GM21723 (cell line): ENCODE data around the gene CLSTN2.

Experiments
- ATAC-seq: cut with Tn5 transposase; IDR thresholded peaks from one replicate; pipeline ENCODE4 v1.9.1; 2021; ENCODE audit warnings: mild to moderate bottlenecking, moderate library complexity; ENCODE audit not compliant: unreplicated experiment

CLSTN2 gene

DNA sequence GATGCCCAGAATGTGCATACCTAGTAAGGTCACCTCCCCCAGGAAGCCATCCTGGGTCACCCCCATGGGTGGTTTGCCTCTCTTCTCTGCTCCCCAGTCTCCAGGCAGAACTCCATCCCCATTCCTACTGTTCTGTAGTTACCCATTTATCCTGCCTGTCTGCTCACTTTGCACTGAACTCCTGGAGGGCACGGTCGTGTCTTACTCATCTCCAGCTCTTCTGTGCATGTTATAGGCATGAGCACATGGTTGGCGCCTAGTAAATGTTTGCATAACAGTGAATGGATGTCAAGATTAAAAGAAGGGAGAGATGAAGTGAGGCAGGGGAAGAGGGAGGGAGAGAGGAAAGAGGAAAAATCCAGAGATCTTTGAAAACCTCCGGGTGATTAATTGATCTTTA lies 534.5 kb downstream of the CLSTN2 start:
- ATAC-seq, result no peak

DNA sequence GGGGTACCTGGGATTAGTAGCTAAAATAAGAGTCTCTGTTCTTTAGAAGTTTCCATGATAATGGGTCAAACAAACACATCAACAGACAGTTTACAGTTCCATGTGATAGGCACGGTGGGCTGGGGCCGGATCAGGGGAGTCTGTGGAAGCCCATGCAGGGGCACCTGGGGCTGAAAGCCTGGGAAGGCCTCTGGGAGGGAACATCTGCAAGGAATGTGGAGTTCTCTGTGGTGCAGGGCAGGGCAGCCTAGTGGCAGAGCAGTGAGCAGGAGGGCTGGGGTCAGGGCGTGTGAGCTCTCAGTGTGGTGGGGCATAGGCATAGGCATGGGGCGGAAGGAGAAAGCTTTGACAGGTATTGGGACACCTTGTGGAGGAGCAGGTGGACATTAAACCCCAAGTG lies 535.2 kb downstream of the CLSTN2 start:
- ATAC-seq, result no peak

DNA sequence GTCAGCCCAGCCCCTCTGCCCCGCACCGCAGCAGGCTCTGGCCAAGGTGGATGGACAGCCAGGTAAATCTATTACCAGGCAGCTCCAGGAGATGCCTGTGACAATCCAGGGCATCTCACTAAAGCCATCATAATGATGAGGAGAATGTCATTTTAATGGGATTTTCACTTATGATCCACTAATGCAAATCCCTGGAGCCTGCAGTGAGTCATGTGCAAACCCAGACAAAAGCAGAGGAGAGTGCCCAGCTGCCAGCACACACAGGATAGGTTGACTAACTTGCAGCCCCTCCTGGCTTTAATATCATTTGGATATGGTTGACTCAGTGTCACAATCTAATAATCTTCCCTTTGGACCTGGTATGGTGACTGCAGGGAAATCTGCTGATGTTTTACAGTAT lies 536.0 kb downstream of the CLSTN2 start:
- ATAC-seq, result no peak

- no peak for ATAC-seq
Observed at GRCh38 chr3:140472306-140473020, 537.5 kb downstream of the CLSTN2 start.

DNA sequence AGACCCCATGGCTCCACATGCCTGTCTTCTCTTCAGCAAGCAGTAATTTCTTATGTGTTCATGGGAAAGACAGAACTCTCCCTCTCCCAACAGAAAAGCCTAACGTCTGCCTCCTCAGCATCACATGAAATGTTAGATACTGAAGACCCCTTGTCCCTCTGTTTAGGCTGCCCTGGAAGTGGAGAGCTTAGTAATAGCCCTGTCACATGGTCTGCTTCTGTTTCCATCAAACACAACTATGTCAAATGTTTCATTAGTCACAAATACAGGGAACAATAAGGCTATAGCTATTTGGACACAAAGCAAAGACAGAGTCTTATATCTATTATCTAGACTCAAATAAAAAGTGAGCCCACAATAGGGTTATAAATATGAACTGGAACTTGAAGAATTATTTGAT lies 552.6 kb downstream of the CLSTN2 start:
- no peak for ATAC-seq

DNA sequence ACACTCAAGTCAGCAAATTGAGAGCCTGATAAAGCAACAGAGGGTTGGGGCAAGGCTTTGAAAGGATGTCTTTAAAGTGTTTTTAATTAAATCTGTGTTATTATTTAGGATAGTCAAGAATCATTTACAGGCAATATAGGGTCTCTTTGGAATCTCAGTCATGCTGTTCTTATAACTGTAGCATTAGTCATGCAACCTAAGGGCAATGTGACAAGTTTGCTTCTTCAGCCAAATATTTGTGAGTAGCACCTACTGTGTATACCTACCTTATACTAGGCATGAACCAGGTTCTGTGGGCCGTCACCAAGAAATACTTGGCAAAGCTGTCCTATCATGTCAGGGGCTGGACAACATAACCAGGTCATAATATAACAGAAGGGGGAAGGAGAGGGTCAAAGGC lies 558.3 kb downstream of the CLSTN2 start:
- ATAC-seq, result no peak

DNA sequence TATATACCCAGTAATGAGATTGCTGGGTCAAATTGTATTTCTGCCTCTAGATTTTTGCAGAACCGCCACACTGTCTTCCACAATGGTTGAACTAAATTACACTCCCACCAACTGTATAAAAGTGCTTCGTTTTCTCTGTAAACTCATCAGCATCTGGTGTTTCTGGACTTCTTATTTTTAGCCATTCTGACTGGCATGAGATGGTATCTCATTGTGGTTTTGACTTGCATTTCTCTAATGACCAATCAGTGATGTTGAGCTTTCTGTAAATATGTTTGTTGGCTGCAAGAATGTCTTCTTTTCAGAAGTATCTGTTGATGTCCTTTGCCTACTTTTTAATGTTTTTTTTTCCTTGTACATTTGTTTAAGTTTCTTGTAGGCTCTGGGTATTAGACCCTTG lies 560.0 kb downstream of the CLSTN2 start:
- ATAC-seq, result no peak

- no peak for ATAC-seq
Observed at GRCh38 chr3:140497331-140497730, 562.3 kb downstream of the CLSTN2 start.

GRCh38 chr3:140499114-140499757 lies 564.3 kb downstream of the CLSTN2 start:
- ATAC-seq, result no peak

GRCh38 chr3:140500473-140500872 lies 565.5 kb downstream of the CLSTN2 start:
- no peak for ATAC-seq

DNA sequence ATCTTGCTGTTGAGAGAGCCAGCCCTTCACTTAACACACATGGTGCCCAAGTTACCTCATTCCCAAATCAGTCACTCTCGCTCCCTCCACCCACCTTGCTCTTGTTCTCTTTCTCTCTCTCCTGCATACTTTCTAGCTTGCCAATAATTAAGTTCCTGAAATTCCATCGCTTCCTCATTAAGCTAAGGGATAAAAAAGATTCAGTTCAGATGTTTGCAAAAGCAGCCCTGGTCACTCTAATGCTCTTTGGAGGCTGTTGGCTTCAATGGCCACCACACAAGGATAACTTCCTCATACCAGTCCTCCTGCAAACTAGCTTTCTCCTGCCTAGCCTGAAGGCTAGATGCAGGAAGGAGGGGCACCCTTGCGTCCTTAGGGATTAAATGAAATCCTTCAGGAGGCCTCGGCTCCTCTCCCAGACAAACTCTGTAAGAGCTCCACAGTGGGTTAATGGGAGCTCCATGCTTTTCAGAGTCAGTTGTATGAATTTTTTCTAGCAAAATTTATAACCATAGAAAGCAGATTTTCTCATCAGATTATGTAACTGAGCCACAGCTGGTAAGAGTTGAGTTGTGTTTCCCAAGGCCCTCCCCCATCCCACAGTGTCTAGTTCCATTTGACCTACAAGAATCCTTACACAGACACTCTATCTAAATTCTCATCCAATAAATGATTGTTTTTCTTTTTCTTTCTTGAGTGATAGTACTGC lies 566.2 kb downstream of the CLSTN2 start:
- no peak for ATAC-seq

- ATAC-seq, result no peak
Observed at GRCh38 chr3:140501770-140502364, 566.9 kb downstream of the CLSTN2 start.

DNA sequence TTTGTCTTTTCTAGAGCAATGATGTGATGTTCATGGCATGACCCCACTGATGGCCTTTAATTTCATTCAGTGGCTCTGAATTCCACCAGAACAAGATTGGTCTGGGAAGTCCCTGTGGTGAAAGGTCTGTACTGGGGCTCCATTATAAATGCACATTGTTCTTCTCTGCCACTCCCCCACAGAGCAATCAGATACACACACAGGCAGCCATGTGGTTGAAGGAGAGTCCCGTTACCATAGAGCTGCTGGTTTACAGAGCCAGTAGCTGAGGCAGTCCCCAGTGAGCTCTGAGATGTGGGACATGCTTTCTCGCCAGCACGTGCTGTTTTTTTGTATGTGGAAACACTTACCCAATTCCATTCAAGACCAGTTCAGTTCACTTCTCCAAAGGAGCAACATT lies 570.2 kb downstream of the CLSTN2 start:
- ATAC-seq, result peak; percentile 85

DNA sequence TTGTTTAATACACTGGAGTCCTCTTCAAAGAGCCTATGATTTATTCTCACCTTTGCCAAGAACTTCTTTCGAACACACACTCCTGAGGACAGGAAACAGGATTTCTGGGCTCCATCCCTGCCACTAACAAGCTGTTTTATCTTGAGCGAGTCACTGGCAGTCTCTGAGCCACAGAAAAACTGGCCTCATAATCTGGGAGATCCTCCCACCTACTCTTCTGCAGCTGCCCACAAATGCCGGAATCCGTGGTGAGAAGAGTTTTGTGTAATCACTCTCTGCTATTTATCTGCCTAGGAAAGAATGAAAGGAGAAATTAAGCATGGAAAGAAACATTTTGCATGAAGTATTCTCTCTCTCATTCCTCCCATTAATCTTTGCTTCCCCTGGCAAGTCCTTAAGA lies 570.9 kb downstream of the CLSTN2 start:
- ATAC-seq, result no peak

- no peak for ATAC-seq
Observed at GRCh38 chr3:140508550-140508949, 573.6 kb downstream of the CLSTN2 start.

- no peak for ATAC-seq
Observed at GRCh38 chr3:140509534-140509933, 574.5 kb downstream of the CLSTN2 start.

DNA sequence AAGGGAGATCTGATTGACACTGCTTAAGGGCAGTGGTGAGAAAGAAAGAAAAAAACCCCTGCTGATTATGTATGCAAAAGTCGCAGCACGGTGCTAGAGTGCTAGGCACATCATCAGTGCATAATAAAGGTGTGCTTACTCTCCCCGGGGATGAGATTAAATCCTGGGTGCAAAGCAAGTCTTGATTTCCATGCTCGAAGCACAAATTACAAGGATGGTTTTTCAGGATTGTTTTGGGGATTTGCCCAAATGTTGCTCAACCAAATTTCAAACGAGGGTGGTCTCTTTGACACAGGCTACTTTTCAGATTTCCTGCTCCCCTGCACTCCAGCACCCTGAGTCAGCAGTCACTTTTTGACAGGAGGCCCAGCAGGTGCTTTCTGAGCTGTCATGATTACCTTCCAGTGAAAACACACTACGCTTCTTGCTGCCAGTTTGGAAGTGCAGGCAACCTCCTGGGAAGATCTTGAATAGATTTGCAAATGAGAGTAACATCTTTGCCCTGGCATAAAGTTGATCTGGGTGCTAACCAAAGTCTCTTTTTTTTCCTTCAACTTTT lies 575.4 kb downstream of the CLSTN2 start:
- ATAC-seq, result no peak

- ATAC-seq, result no peak
Observed at GRCh38 chr3:140521751-140522445, 586.9 kb downstream of the CLSTN2 start.

- no peak for ATAC-seq
Observed at GRCh38 chr3:140522653-140523380, 587.8 kb downstream of the CLSTN2 start.

- no peak for ATAC-seq
Observed at GRCh38 chr3:140523600-140523999, 588.6 kb downstream of the CLSTN2 start.
